KBM-7 (cell line): ENCODE results near the gene IGFLR1.

Experiments
- DNase-seq: peaks from one replicate; pipeline ENCODE4 v3.0.0-alpha.2; 2015
- in situ Hi-C: fragments of 300-500 bp; cut with MboI; formaldehyde crosslinking; loops from 2 replicates; pipeline ENCODE4 v1.14.3; 2020; ENCODE audit warnings: low sequenced_read_pairs, low pct_unique_long_range_greater_than_20kb, mixed read lengths

Gene IGFLR1

GRCh38 chr19:35742121-35742724 is at the start of gene IGFLR1:
IGFLR1 (minus strand) TSS chr19:35742452; CDS start chr19:35741180, 1,272 bp downstream.
- in situ Hi-C loops = no loop called here
- peak; percentile 72 for DNase-seq

GRCh38 chr19:35791814-35792279 is 49.6 kb upstream of the IGFLR1 start:
- no peak for DNase-seq
- in situ Hi-C loops = no loop called here

- DNase-seq = no peak
- in situ Hi-C loops = no loop called here
Observed at GRCh38 chr19:35790981-35791813, 48.9 kb upstream of the IGFLR1 start.

GRCh38 chr19:35789978-35790944 is 48.0 kb upstream of the IGFLR1 start:
- DNase-seq = no peak
- in situ Hi-C loops = no loop called here

- in situ Hi-C loops = no loop called here
- no peak for DNase-seq
Observed at GRCh38 chr19:35789195-35789977, 47.1 kb upstream of the IGFLR1 start.

GRCh38 chr19:35788205-35788960 is 46.1 kb upstream of the IGFLR1 start:
- in situ Hi-C loops = no loop called here

GRCh38 chr19:35787227-35787799 is 45.1 kb upstream of the IGFLR1 start:
- DNase-seq = no peak

More at GRCh38 chr19:35788205-35788960, 46.1 kb upstream of the IGFLR1 start:
- no peak for DNase-seq

GRCh38 chr19:35786299-35787160 is 44.3 kb upstream of the IGFLR1 start:
- DNase-seq = no peak

More at GRCh38 chr19:35787227-35787799, 45.1 kb upstream of the IGFLR1 start:
- in situ Hi-C loops = no loop called here

GRCh38 chr19:35785339-35785627 is 43.0 kb upstream of the IGFLR1 start:
- no peak for DNase-seq

More at GRCh38 chr19:35786299-35787160, 44.3 kb upstream of the IGFLR1 start:
- in situ Hi-C loops = no loop called here

GRCh38 chr19:35784503-35785338 is 42.5 kb upstream of the IGFLR1 start:
- no peak for DNase-seq
- in situ Hi-C loops = no loop called here

More at GRCh38 chr19:35785339-35785627, 43.0 kb upstream of the IGFLR1 start:
- in situ Hi-C loops = no loop called here

- DNase-seq = no peak
- in situ Hi-C loops = no loop called here
Observed at GRCh38 chr19:35783469-35784434, 41.5 kb upstream of the IGFLR1 start.

- no peak for DNase-seq
- in situ Hi-C loops = no loop called here
Observed at GRCh38 chr19:35782589-35782988, 40.3 kb upstream of the IGFLR1 start.

- in situ Hi-C loops = no loop called here
- no peak for DNase-seq
Observed at GRCh38 chr19:35781650-35782049, 39.4 kb upstream of the IGFLR1 start.

GRCh38 chr19:35780717-35781116 is 38.5 kb upstream of the IGFLR1 start:
- DNase-seq = no peak
- in situ Hi-C loops = no loop called here

- no peak for DNase-seq
- in situ Hi-C loops = no loop called here
Observed at GRCh38 chr19:35780058-35780457, 37.8 kb upstream of the IGFLR1 start.
